IMR-90 (cell line): ENCODE measurements around the gene GAS2L3. TPM values are rescaled to one million over a fixed set of nuclear protein-coding genes. Genes with fewer than 3 reads are reported as not detected.

ENCODE experiments used
- ATAC-seq: fragments of 200-7000 bp; cut with Tn5 transposase; 2 replicates; pipeline ENCODE4 v1.9.1; 2020; ENCODE audit warnings: low read depth, mild to moderate bottlenecking, moderate library complexity
- BruUV-seq: library from RNA; stranded (reverse); fragments of 400-500 nt; replicated peaks from 2 replicates; lab custom pipeline; 2021; lab: Mats Ljungman, UMichigan
- CTCF ChIA-PET: fragments of 300-600 bp; formaldehyde crosslinking; extraction: SDS; loops from one replicate; lab custom pipeline; 2021; ENCODE audit warnings: antibody characterized with exemption; lab: Yijun Ruan, JAX
- POLR2A ChIA-PET: fragments of 300-600 bp; sonication (Branson Sonifier 250); formaldehyde crosslinking; loops from one replicate; lab custom pipeline; 2022; ENCODE audit warnings: antibody characterized with exemption; ENCODE audit not compliant: unreplicated experiment; lab: Charles Lee
- DNase-seq: peaks from one replicate; pipeline ENCODE4 v3.0.0; 2013
- H2AFZ ChIP-seq: replicated peaks from 2 replicates; pipeline ENCODE3; 2013; ENCODE audit warnings: low read length, mild to moderate bottlenecking; ENCODE audit not compliant: poor library complexity
- H2AK5ac ChIP-seq: 2 replicates; pipeline ENCODE4 v1.6.1; 2013; ENCODE audit warnings: low read depth, low read length, inconsistent platforms
- H2AK9ac ChIP-seq: replicated peaks from 2 replicates; pipeline ENCODE3; 2013; ENCODE audit warnings: mild to moderate bottlenecking, low read depth, low read length, moderate library complexity; ENCODE audit not compliant: poor library complexity
- H2BK120ac ChIP-seq: 2 replicates; pipeline ENCODE4 v1.6.1; 2013; ENCODE audit warnings: low read depth, low read length, inconsistent platforms
- H2BK15ac ChIP-seq: 3 replicates; pipeline ENCODE4 v1.6.1; 2013; ENCODE audit warnings: low read depth, low read length, inconsistent platforms
- H2BK20ac ChIP-seq: 2 replicates; pipeline ENCODE4 v1.6.1; 2013; ENCODE audit warnings: low read depth, mild to moderate bottlenecking, inconsistent platforms, low read length, moderate library complexity
- H2BK5ac ChIP-seq: 2 replicates; pipeline ENCODE4 v1.6.1; 2013; ENCODE audit warnings: mild to moderate bottlenecking, low read depth, low read length, inconsistent platforms; ENCODE audit not compliant: poor library complexity, severe bottlenecking
- H3K14ac ChIP-seq: replicated peaks from 2 replicates; pipeline ENCODE4 v1.6.1; 2013; ENCODE audit warnings: low read depth, low read length, inconsistent platforms
- H3K18ac ChIP-seq: 2 replicates; pipeline ENCODE4 v1.6.1; 2013; ENCODE audit warnings: low read depth, low read length, control low read depth
- H3K23ac ChIP-seq: 2 replicates; pipeline ENCODE4 v1.6.1; 2013; ENCODE audit warnings: low read depth, low read length, inconsistent platforms
- H3K27ac ChIP-seq: 2 replicates; pipeline ENCODE4 v1.5.1; 2013; ENCODE audit warnings: mild to moderate bottlenecking, control low read depth, low read length; ENCODE audit not compliant: insufficient read depth
- H3K27me3 ChIP-seq: 2 replicates; pipeline ENCODE4 v1.6.1; 2013; ENCODE audit warnings: low read length; ENCODE audit not compliant: control insufficient read depth, insufficient read depth
- H3K36me3 ChIP-seq: 2 replicates; pipeline ENCODE4 v1.6.1; 2013; ENCODE audit warnings: low read length, mixed read lengths; ENCODE audit not compliant: control insufficient read depth, insufficient read depth
- H3K4ac ChIP-seq: 2 replicates; pipeline ENCODE4 v1.6.1; 2013; ENCODE audit warnings: low read depth, low read length, inconsistent platforms
- H3K4me1 ChIP-seq: 2 replicates; pipeline ENCODE4 v1.6.1; 2013; ENCODE audit warnings: low read length, mixed read lengths; ENCODE audit not compliant: control insufficient read depth, insufficient read depth
- H3K4me2 ChIP-seq: 2 replicates; pipeline ENCODE4 v1.6.1; 2013; ENCODE audit warnings: low read depth, mild to moderate bottlenecking, control low read depth, low read length, moderate library complexity
- H3K4me3 ChIP-seq: 2 replicates; pipeline ENCODE4 v1.5.1; 2013; ENCODE audit warnings: low read depth, mild to moderate bottlenecking, control low read depth, low read length, moderate library complexity; ENCODE audit not compliant: insufficient read depth
- H3K56ac ChIP-seq: 2 replicates; pipeline ENCODE4 v1.6.1; 2013; ENCODE audit warnings: low read length, inconsistent platforms; ENCODE audit not compliant: insufficient read depth; ENCODE audit errors: extremely low read depth
- H3K79me1 ChIP-seq, 2 experiments: 2 replicates each; pipeline ENCODE4 v1.6.1; 2013; ENCODE audit warnings: low read length in 2 of 2, inconsistent platforms in 1 of 2, low read depth in 1 of 2
- H3K9ac ChIP-seq: 2 replicates; pipeline ENCODE4 v1.6.1; 2013; ENCODE audit warnings: low read depth, low read length, control low read depth
- H3K9me1 ChIP-seq: 2 replicates; pipeline ENCODE4 v1.6.1; 2013; ENCODE audit warnings: low read length, inconsistent platforms; ENCODE audit not compliant: insufficient read depth
- H3K9me3 ChIP-seq: 2 replicates; pipeline ENCODE4 v1.6.1; 2013; ENCODE audit warnings: low read length; ENCODE audit not compliant: control insufficient read depth, insufficient read depth
- H4K20me1 ChIP-seq: 2 replicates; pipeline ENCODE4 v1.6.1; 2013; ENCODE audit warnings: low read length, inconsistent platforms; ENCODE audit not compliant: insufficient read depth
- H4K5ac ChIP-seq: 2 replicates; pipeline ENCODE4 v1.6.1; 2013; ENCODE audit warnings: mild to moderate bottlenecking, low read depth, low read length, control low read depth
- H4K8ac ChIP-seq, 2 experiments: 2 replicates each; pipeline ENCODE4 v1.6.1; 2013; ENCODE audit warnings: low read depth in 2 of 2, low read length in 2 of 2, control low read depth in 1 of 2, inconsistent platforms in 1 of 2
- H4K91ac ChIP-seq: 2 replicates; pipeline ENCODE4 v1.6.1; 2013; ENCODE audit warnings: low read depth, low read length, inconsistent platforms; ENCODE audit not compliant: insufficient read depth
- BHLHE40 ChIP-seq: fragments of 150-350 bp; IDR thresholded peaks from 2 replicates; pipeline ENCODE4 v1.6.1; 2016; ENCODE audit warnings: mild to moderate bottlenecking, low read depth, low read length
- CHD1 ChIP-seq: IDR thresholded peaks from 2 replicates; pipeline ENCODE4 v1.6.1; 2012; ENCODE audit warnings: low read depth, low read length, improper control_type of control experiment
- CTCF ChIP-seq: conservative IDR thresholded peaks from 2 replicates; pipeline ENCODE4 v1.5.1; 2012; ENCODE audit warnings: mild to moderate bottlenecking, low read depth, low read length, improper control_type of control experiment
- FOS ChIP-seq: fragments of 150-350 bp; IDR thresholded peaks from 2 replicates; pipeline ENCODE4 v1.6.1; 2016; ENCODE audit warnings: low read depth, low read length
- MXI1 ChIP-seq: IDR thresholded peaks from 2 replicates; pipeline ENCODE4 v1.6.1; 2012; ENCODE audit warnings: low read depth, mild to moderate bottlenecking, low read length, moderate library complexity, borderline replicate concordance
- POLR2A ChIP-seq: IDR thresholded peaks from 2 replicates; pipeline ENCODE4 v1.6.1; 2012; ENCODE audit warnings: mild to moderate bottlenecking, low read depth, low read length
- SMC3 ChIP-seq: fragments of 150-350 bp; IDR thresholded peaks from 2 replicates; pipeline ENCODE4 v1.6.1; 2016; ENCODE audit warnings: low read depth, mild to moderate bottlenecking, antibody characterized with exemption, low read length, moderate library complexity
- USF2 ChIP-seq: fragments of 150-350 bp; IDR thresholded peaks from 2 replicates; pipeline ENCODE4 v1.6.1; 2017; ENCODE audit warnings: mild to moderate bottlenecking, antibody characterized with exemption, low read length, low read depth
- WGBS, 2 experiments: methylation state at CpG; one replicate each; pipeline versions ENCODE4 v1.1.5 to v1.1.7; 2013; ENCODE audit warnings: missing lambda C conversion rate in 2 of 2; ENCODE audit not compliant: insufficient read length in 1 of 2; ENCODE audit errors: extremely low coverage in 2 of 2; 5-methylcytosine and 5-hydroxymethylcytosine counted together
- dilution Hi-C: fragments of 300-500 bp; cut with HindIII; formaldehyde crosslinking; loops from one replicate; pipeline ENCODE4 v1.14.3; 2018; ENCODE audit warnings: low sequenced_read_pairs; ENCODE audit not compliant: unreplicated experiment
- in situ Hi-C: fragments of 300-500 bp; cut with MboI; formaldehyde crosslinking; loops from 3 replicates; pipeline ENCODE4 v1.14.3; 2019; ENCODE audit warnings: low sequenced_read_pairs, inconsistent platforms, mixed read lengths
- intact Hi-C: fragments of 100-400 bp; cut with micrococcal nuclease; formaldehyde crosslinking; loops from 2 replicates; pipeline ENCODE4 v1.10.0; 2022
- polyA plus RNA-seq, 3 experiments: library from polyadenylated mRNA; depleted of rRNA; stranded (reverse); fragments of >200 nt; gene quantifications; 2 replicates each; pipeline ENCODE4 v1.2.3, GENCODE V29; 2012; ENCODE audit warnings: low replicate concordance in 1 of 3
- total RNA-seq: library from RNA; depleted of rRNA; stranded (reverse); fragments of >200 nt; gene quantifications from 2 replicates; pipeline ENCODE4 v1.2.3, GENCODE V29; 2012

Gene GAS2L3
- total and polyA plus RNA-seq, 2 of the 4 experiments (the other 2 are of a cell fraction): 5.2 to 15.6 TPM

- H3K23ac ChIP-seq: no peak overlapping the region
- H3K27ac ChIP-seq: no peak overlapping the region
- no peak overlapping the region for H3K18ac ChIP-seq
- ChIA-PET POLR2A (no interaction called here), CTCF (no interaction called here)
- dilution Hi-C loops (no loop called here), intact Hi-C loops (no loop called here), in situ Hi-C loops (no loop called here)
- no peaks in the 10 kb centered on the region for H3K36me3 ChIP-seq
- H4K5ac ChIP-seq: no peak overlapping the region
- H3K79me1 ChIP-seq: peaks cover 7 to 17% of the 10 kb centered on the region in 2 experiments; a peak in 3 of 4 replicates
- DNase-seq (no peak), ATAC-seq (no peak)
- no peak overlapping the region for H2AK9ac ChIP-seq
- H3K14ac ChIP-seq: no peak overlapping the region
- no peaks in the 10 kb centered on the region for H4K20me1 ChIP-seq
- H3K4me3 ChIP-seq: no peak overlapping the region
- H4K8ac ChIP-seq: no peak overlapping the region
- H3K56ac ChIP-seq: no peak overlapping the region
- no TSS peak for BruUV-seq
- no peak overlapping the region for H4K91ac ChIP-seq
- no peak overlapping the region for H2BK20ac ChIP-seq
- no peaks in the 10 kb centered on the region for H3K9me3 ChIP-seq
- no peak overlapping the region for H2BK15ac ChIP-seq
- no peak overlapping the region for H3K9ac ChIP-seq
- no peak overlapping the region for H3K4ac ChIP-seq
- no peak overlapping the region for H2BK120ac ChIP-seq
- no peak for TF ChIP-seq POLR2A
- no peak for TF ChIP-seq CTCF
- no peak for TF ChIP-seq MXI1
- TF ChIP-seq USF2: no peak
- no peak for TF ChIP-seq CHD1
- no peak for TF ChIP-seq FOS
- no peak for TF ChIP-seq BHLHE40
- TF ChIP-seq SMC3: no peak
- no peaks in the 10 kb centered on the region for H3K27me3 ChIP-seq
- no peak overlapping the region for H2BK5ac ChIP-seq
- WGBS, 2 experiments: no CpG with 5 or more reads among the region's 1 CpG
- H2AFZ ChIP-seq: no peak overlapping the region
- H3K4me1 ChIP-seq: no peaks in the 10 kb centered on the region
- H2AK5ac ChIP-seq: no peak overlapping the region
- no peak overlapping the region for H3K4me2 ChIP-seq
- H3K9me1 ChIP-seq: no peaks in the 10 kb centered on the region; the same call in 1 of the 2 replicates
Observed at GRCh38 chr12:100601626-100602025, 28.1 kb downstream of the GAS2L3 start.
